ENCODE results near the gene RHBDL2.
"Not testable (repeated sequence)": the region's sequence is repeated elsewhere in the genome, so short reads cannot be mapped to it uniquely, and the experiment has no call there.

Gene RHBDL2

GRCh38 chr1:38973659-38974437, 32.2 kb upstream of the RHBDL2 start:
- CTCF ChIA-PET, result no interaction called here
- no peak for DNase-seq (ENCODE audit: extremely low spot score)
- TF ChIP-seq, protein P1, sequence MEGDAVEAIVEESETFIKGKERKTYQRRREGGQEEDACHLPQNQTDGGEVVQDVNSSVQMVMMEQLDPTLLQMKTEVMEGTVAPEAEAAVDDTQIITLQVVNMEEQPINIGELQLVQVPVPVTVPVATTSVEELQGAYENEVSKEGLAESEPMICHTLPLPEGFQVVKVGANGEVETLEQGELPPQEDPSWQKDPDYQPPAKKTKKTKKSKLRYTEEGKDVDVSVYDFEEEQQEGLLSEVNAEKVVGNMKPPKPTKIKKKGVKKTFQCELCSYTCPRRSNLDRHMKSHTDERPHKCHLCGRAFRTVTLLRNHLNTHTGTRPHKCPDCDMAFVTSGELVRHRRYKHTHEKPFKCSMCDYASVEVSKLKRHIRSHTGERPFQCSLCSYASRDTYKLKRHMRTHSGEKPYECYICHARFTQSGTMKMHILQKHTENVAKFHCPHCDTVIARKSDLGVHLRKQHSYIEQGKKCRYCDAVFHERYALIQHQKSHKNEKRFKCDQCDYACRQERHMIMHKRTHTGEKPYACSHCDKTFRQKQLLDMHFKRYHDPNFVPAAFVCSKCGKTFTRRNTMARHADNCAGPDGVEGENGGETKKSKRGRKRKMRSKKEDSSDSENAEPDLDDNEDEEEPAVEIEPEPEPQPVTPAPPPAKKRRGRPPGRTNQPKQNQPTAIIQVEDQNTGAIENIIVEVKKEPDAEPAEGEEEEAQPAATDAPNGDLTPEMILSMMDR (IDR thresholded peaks at IDR 0.05; ENCODE audit: control extremely low read depth, extremely low read depth, low read depth, missing control alignments), result no peak
- POLR2A ChIA-PET, result no interaction called here

GRCh38 chr1:38973145-38973544, 31.5 kb upstream of the RHBDL2 start:
- CTCF ChIA-PET; POLR2A ChIA-PET; DNase-seq (ENCODE audit: extremely low spot score): not testable (repeated sequence)

GRCh38 chr1:38964140-38964548, 22.5 kb upstream of the RHBDL2 start:
- peak; percentile 34 for DNase-seq (ENCODE audit: extremely low spot score)
- POLR2A ChIA-PET, result no interaction called here
- CTCF ChIA-PET, result interaction anchor here (0.8 to 1.1 kb wide), 2 partner anchors 76 to 145 kb away, joined by 3 read pairs; no protein-coding TSS in a partner anchor
- TF ChIP-seq, protein P1 (IDR thresholded peaks at IDR 0.05; ENCODE audit: control extremely low read depth, extremely low read depth, low read depth, missing control alignments), result peak; percentile 40

DNA sequence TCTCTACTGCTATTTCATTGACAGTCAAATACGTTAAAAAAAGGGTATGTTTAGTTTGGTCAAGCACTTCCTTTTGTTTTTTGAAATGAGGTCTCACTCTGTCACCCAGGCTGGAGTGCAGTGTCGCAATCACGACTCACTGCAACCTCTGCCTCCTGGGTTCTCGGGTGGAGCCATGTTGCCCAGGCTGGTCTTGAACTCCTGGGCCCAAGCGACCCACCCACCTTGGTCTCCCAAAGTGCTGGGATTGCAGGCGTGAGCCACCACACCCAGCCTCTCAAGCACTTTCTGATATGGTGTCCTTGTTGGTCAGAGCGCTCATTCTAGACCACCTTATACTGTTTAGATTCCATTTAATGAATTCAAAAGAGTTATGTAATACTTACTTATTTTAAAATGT, 20.9 kb upstream of the RHBDL2 start:
- DNase-seq (ENCODE audit: extremely low spot score), result no peak
- ChIA-PET CTCF (no interaction called here), POLR2A (no interaction called here)
- TF ChIP-seq, protein P1 (IDR thresholded peaks at IDR 0.05; ENCODE audit: control extremely low read depth, extremely low read depth, low read depth, missing control alignments), result no peak

- TF ChIP-seq, protein P1 (IDR thresholded peaks at IDR 0.05; ENCODE audit: control extremely low read depth, extremely low read depth, low read depth, missing control alignments), result no peak
- no peak for DNase-seq (ENCODE audit: extremely low spot score)
- ChIA-PET CTCF (no interaction called here), POLR2A (no interaction called here)
Observed at GRCh38 chr1:38962113-38962512, 20.5 kb upstream of the RHBDL2 start.

- ChIA-PET POLR2A (no interaction called here), CTCF (no interaction called here)
- TF ChIP-seq, protein P1 (IDR thresholded peaks at IDR 0.05; ENCODE audit: control extremely low read depth, extremely low read depth, low read depth, missing control alignments), result no peak
- DNase-seq (ENCODE audit: extremely low spot score), result no peak
Observed at GRCh38 chr1:38958967-38959366, 17.3 kb upstream of the RHBDL2 start.

GRCh38 chr1:38953433-38953860, 11.8 kb upstream of the RHBDL2 start:
- DNase-seq (ENCODE audit: extremely low spot score), result no peak
- TF ChIP-seq, protein P1 (IDR thresholded peaks at IDR 0.05; ENCODE audit: control extremely low read depth, extremely low read depth, low read depth, missing control alignments), result no peak
- ChIA-PET CTCF (no interaction called here), POLR2A (no interaction called here)

All from GM10248 (cell line).